Adrenal gland (tissue), 5 donors: ENCODE data around the gene CDH5.

ENCODE experiments used
- CTCF ChIP-seq, 6 experiments: fragments of 450-650 bp in 4 of 6; fragments of 200-600 bp in 2 of 6; sonication (generic) in 1 of 6; IDR thresholded peaks; 1 replicate in 5 of 6; 2 replicates in 1 of 6; pipeline versions ENCODE4 v1.5.1 to v1.8.0; 2016 to 2021; ENCODE audit warnings: antibody characterized with exemption in 6 of 6, mild to moderate bottlenecking in 2 of 6, moderate library complexity in 1 of 6
- POLR2A ChIP-seq, 2 donors: fragments of 450-650 bp; IDR thresholded peaks; one replicate each; pipeline ENCODE4 v1.6.1; 2017; ENCODE audit warnings: antibody characterized with exemption in 2 of 2, mild to moderate bottlenecking in 2 of 2, moderate library complexity in 1 of 2
- donor health status: DM: no; HTN: no; CAD: no.

GRCh38 chr16:66320774-66321173 lies 45.7 kb upstream of the CDH5 start:
- TF ChIP-seq CTCF (IDR thresholded peaks at IDR 0.05) (no peak), POLR2A (IDR thresholded peaks at IDR 0.05) (no peak)
